RWPE1 (cell line): ENCODE results near the gene GALNT8.
A peak's percentile ranks its signal among the peaks of the same experiment; 100 is the strongest.

Source experiments
- CTCF ChIA-PET: fragments of 350-600 bp; sonication (Branson Sonifier 250); formaldehyde crosslinking; extraction: SDS; loops from one replicate; lab custom pipeline; 2021; lab: Yijun Ruan, JAX
- POLR2A ChIA-PET: fragments of 400-600 bp; formaldehyde crosslinking; extraction: SDS; loops from one replicate; lab custom pipeline; 2020; ENCODE audit warnings: antibody characterized with exemption; ENCODE audit not compliant: low non-redundant PET; lab: Yijun Ruan, JAX
- DNase-seq: peaks from one replicate; pipeline ENCODE4 v3.0.0; 2012; ENCODE audit warnings: low spot score
- H3K27ac ChIP-seq: fragments of 450-650 bp; 2 replicates; pipeline ENCODE4 v1.5.1; 2017
- CTCF ChIP-seq: fragments of 450-650 bp; conservative IDR thresholded peaks from 2 replicates; pipeline ENCODE4 v1.5.1; 2017; ENCODE audit warnings: low read depth, mild to moderate bottlenecking

The GALNT8 gene

GRCh38 chr12:4771960-4772566 lies 51.9 kb downstream of the GALNT8 start:
- no peak overlapping the region for H3K27ac ChIP-seq
- no peak for DNase-seq
- ChIA-PET POLR2A (no interaction called here), CTCF (interaction anchor here (1.0 kb wide), 1 partner anchor 14 kb away, joined by 5 read pairs; no protein-coding TSS in a partner anchor)
- TF ChIP-seq CTCF: no peak

- no peak for DNase-seq
- ChIA-PET CTCF (no interaction called here), POLR2A (no interaction called here)
- H3K27ac ChIP-seq: no peak overlapping the region
- no peak for TF ChIP-seq CTCF
Measured at GRCh38 chr12:4775936-4776335, 55.7 kb downstream of the GALNT8 start.

DNA sequence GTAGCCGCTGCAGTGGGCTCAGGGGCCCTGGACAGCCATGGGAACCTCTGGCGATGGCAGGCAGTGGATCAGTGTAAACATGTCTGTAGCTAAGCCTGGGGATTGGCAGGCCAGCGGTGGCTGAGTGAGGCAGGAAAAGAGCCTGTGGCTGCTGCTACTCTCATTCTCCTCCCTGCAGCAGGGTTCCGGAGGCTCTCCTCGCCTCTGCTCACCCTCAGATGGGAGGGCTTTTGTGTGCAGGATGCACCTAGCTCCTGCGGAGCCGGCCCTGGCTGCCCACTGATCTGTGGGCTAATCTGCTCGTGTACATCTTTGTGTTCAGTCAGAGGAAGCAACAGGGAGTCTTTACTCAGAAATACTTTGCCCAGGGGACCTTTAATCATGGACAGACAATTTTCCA lies 59.5 kb downstream of the GALNT8 start:
- no peak for TF ChIP-seq CTCF
- ChIA-PET POLR2A (no interaction called here), CTCF (no interaction called here)
- no peak for DNase-seq
- H3K27ac ChIP-seq: no peak overlapping the region

GRCh38 chr12:4780641-4781611 lies 60.7 kb downstream of the GALNT8 start:
- POLR2A ChIA-PET: no interaction called here
- no peak for TF ChIP-seq CTCF
- CTCF ChIA-PET: interaction anchor here (0.6 to 0.8 kb wide), 2 partner anchors 9 to 77 kb away, joined by 3 to 4 read pairs; no protein-coding TSS in a partner anchor
- peak; percentile 6 for DNase-seq
- no peak overlapping the region for H3K27ac ChIP-seq

- DNase-seq: no peak
- H3K27ac ChIP-seq: no peak overlapping the region
- ChIA-PET POLR2A (no interaction called here), CTCF (no interaction called here)
- TF ChIP-seq CTCF: no peak
Measured at GRCh38 chr12:4784404-4785054, 64.3 kb downstream of the GALNT8 start.

DNA sequence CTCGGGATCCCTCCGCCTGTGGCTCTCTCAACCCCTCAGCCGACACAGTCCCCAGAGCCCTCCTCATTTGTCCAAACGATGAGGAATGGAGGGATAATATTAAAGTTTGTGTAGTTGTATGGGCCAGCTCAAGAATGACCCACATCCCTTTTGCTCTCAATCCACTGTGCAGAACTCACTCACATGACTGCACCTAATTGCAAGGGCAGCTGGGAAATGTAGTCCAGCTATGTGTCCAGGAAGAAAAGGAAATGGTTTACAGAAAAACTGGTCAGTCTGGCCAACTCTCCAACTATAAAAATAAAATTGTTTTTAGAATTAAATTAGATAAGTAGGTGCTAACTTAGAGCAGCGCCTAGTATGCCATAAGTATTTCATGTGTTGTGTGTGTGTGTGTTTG lies 66.6 kb downstream of the GALNT8 start:
- DNase-seq: no peak
- no peak overlapping the region for H3K27ac ChIP-seq
- POLR2A ChIA-PET: no interaction called here
- TF ChIP-seq CTCF: no peak
- CTCF ChIA-PET: interaction anchor here (0.7 kb wide), 1 partner anchor 71 kb away, joined by 5 read pairs; no protein-coding TSS in a partner anchor
